ENCODE results near the gene TRIM71.

DNA sequence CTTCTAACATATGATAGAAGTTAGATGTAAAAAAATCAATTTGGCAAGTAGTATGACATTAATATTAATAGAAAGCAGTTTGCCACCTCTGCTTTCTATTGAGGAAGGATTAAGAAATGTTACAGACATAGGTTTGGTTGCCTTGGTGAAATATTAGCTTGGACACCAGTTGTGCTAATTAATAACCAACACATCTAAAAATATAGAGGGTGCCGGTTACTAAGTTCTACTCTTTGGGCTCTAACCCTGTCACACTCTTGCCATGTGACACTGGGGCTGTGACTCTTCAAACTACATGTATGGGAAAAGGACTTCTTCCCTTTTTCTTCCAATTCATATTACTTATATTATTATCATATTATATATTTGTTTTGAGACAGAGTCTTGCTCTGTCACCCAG lies 64.4 kb downstream of the TRIM71 start:
- TF ChIP-seq CTCF (IDR thresholded peaks at IDR 0.05; ENCODE audit: borderline replicate concordance, extremely low read depth, low read length, poor library complexity, severe bottlenecking), result no peak
- no peak for TF ChIP-seq EZH2 (IDR thresholded peaks at IDR 0.05; ENCODE audit: borderline replicate concordance, low read depth, low read length, severe bottlenecking)

All from DND-41 (cell line).